Epidermal melanocyte (primary cell): ENCODE data around the gene HHAT.
"Not testable (repeated sequence)": the region's sequence is repeated elsewhere in the genome, so short reads cannot be mapped to it uniquely, and the experiment has no call there.

ENCODE experiments used
- DNase-seq: peaks from one replicate; pipeline ENCODE4 v3.0.0; 2011; ENCODE audit warnings: low spot score; ENCODE audit not compliant: insufficient read length

The HHAT gene

GRCh38 chr1:210313921-210314320 is 14.8 kb upstream of the HHAT start:
- DNase-seq, result no peak

GRCh38 chr1:210315529-210315928 is 13.2 kb upstream of the HHAT start:
- no peak for DNase-seq

GRCh38 chr1:210321131-210321530 is 7.6 kb upstream of the HHAT start:
- DNase-seq, result no peak

GRCh38 chr1:210321552-210321951 is 7.2 kb upstream of the HHAT start:
- DNase-seq, result no peak

- no peak for DNase-seq
Measured at GRCh38 chr1:210323957-210324356, 4.7 kb upstream of the HHAT start.

GRCh38 chr1:210325026-210325670 is 3.6 kb upstream of the HHAT start:
- no peak for DNase-seq

GRCh38 chr1:210328032-210328745 is 513 bp upstream of the HHAT start:
- no peak for DNase-seq

- no peak for DNase-seq
Measured at GRCh38 chr1:210330279-210330866, 1.7 kb downstream of the HHAT start.

GRCh38 chr1:210332233-210332632 is 3.5 kb downstream of the HHAT start:
- no peak for DNase-seq

- DNase-seq, result no peak
Measured at GRCh38 chr1:210332719-210333398, 4.2 kb downstream of the HHAT start.

- DNase-seq, result no peak
Measured at GRCh38 chr1:210335001-210335400, 6.3 kb downstream of the HHAT start.

- DNase-seq, result no peak
Measured at GRCh38 chr1:210336362-210336761, 7.7 kb downstream of the HHAT start.

GRCh38 chr1:210339500-210339899 is 10.8 kb downstream of the HHAT start:
- no peak for DNase-seq

- DNase-seq, result no peak
Measured at GRCh38 chr1:210340311-210340710, 11.6 kb downstream of the HHAT start.

GRCh38 chr1:210340841-210341240 is 12.1 kb downstream of the HHAT start:
- DNase-seq, result no peak

GRCh38 chr1:210342986-210343780 is 14.5 kb downstream of the HHAT start:
- no peak for DNase-seq

- no peak for DNase-seq
Measured at GRCh38 chr1:210344706-210345105, 16.0 kb downstream of the HHAT start.

- DNase-seq, result no peak
Measured at GRCh38 chr1:210347112-210347511, 18.4 kb downstream of the HHAT start.

- no peak for DNase-seq
Measured at GRCh38 chr1:210351496-210351895, 22.8 kb downstream of the HHAT start.

- DNase-seq, result no peak
Measured at GRCh38 chr1:210352575-210352974, 23.9 kb downstream of the HHAT start.

GRCh38 chr1:210354305-210354704 is 25.6 kb downstream of the HHAT start:
- DNase-seq, result not testable (repeated sequence)
